Central memory CD8-positive, alpha-beta T cell (primary cell): ENCODE results near the gene CAMKK2.
A peak's percentile ranks its signal among the peaks of the same experiment; 100 is the strongest.

ENCODE experiments used
- ATAC-seq: fragments of 150-1000 bp; cut with Tn5 transposase; replicated peaks from 2 replicates; pipeline ENCODE4 v1.10.0; 2022; ENCODE audit warnings: mild to moderate bottlenecking, moderate FRiP score, moderate number of reproducible peaks; ENCODE audit not compliant: poor library complexity, severe bottlenecking; ENCODE audit errors: extremely low read depth
- DNase-seq, 2 donors: peaks; one replicate each; pipeline ENCODE4 v3.0.0; 2021; ENCODE audit warnings: low spot score in 2 of 2
- H3K27ac Mint-ChIP-seq: one replicate; pipeline ENCODE4 v1.8.0; 2022; ENCODE audit warnings: low read depth, mild to moderate bottlenecking, moderate library complexity, mixed read lengths
- H3K27me3 Mint-ChIP-seq: one replicate; pipeline ENCODE4 v1.8.0; 2022; ENCODE audit warnings: mixed read lengths
- H3K36me3 Mint-ChIP-seq: one replicate; pipeline ENCODE4 v1.8.0; 2022; ENCODE audit warnings: mild to moderate bottlenecking, moderate library complexity, mixed read lengths; ENCODE audit not compliant: insufficient read depth
- H3K4me1 Mint-ChIP-seq: one replicate; pipeline ENCODE4 v1.8.0; 2022; ENCODE audit warnings: mixed read lengths
- H3K4me3 Mint-ChIP-seq: one replicate; pipeline ENCODE4 v1.8.0; 2022; ENCODE audit warnings: mild to moderate bottlenecking, moderate library complexity, mixed read lengths
- H3K9me3 Mint-ChIP-seq: one replicate; pipeline ENCODE4 v1.8.0; 2022; ENCODE audit warnings: mixed read lengths

Gene CAMKK2

GRCh38 chr12:121295116-121295745, 1.3 kb downstream of the CAMKK2 start:
- no peaks in the 10 kb centered on the region for H3K9me3 Mint-ChIP-seq
- H3K27me3 Mint-ChIP-seq, result no peaks in the 10 kb centered on the region

GRCh38 chr12:121294151-121294889, 2.2 kb downstream of the CAMKK2 start:
- DNase-seq (no peak), ATAC-seq (no peak)
- peaks cover 20% of the 10 kb centered on the region for H3K4me1 Mint-ChIP-seq
- H3K9me3 Mint-ChIP-seq, result no peaks in the 10 kb centered on the region
- peak overlapping the region; percentile 87 for H3K4me3 Mint-ChIP-seq
- no peaks in the 10 kb centered on the region for H3K27me3 Mint-ChIP-seq
- no peak overlapping the region for H3K27ac Mint-ChIP-seq
- peaks cover 6% of the 10 kb centered on the region for H3K36me3 Mint-ChIP-seq

More at GRCh38 chr12:121295116-121295745, 1.3 kb downstream of the CAMKK2 start:
- no peak for DNase-seq
- peak overlapping the region; percentile 77 for H3K27ac Mint-ChIP-seq
- peaks cover 20% of the 10 kb centered on the region for H3K4me1 Mint-ChIP-seq
- peak overlapping the region; percentile 87 for H3K4me3 Mint-ChIP-seq
- no peak for ATAC-seq
- peaks cover 5% of the 10 kb centered on the region for H3K36me3 Mint-ChIP-seq

GRCh38 chr12:121293603-121294002, 2.9 kb downstream of the CAMKK2 start:
- ATAC-seq (no peak), DNase-seq (no peak)
- H3K36me3 Mint-ChIP-seq, result peaks cover 6% of the 10 kb centered on the region
- H3K4me3 Mint-ChIP-seq, result no peak overlapping the region
- H3K4me1 Mint-ChIP-seq, result peaks cover 20% of the 10 kb centered on the region
- no peaks in the 10 kb centered on the region for H3K9me3 Mint-ChIP-seq
- no peaks in the 10 kb centered on the region for H3K27me3 Mint-ChIP-seq
- no peak overlapping the region for H3K27ac Mint-ChIP-seq

GRCh38 chr12:121290410-121290809, 6.1 kb downstream of the CAMKK2 start:
- ATAC-seq (no peak), DNase-seq (no peak)
- H3K27ac Mint-ChIP-seq, result no peak overlapping the region
- no peak overlapping the region for H3K4me3 Mint-ChIP-seq
- H3K36me3 Mint-ChIP-seq, result peaks cover 5% of the 10 kb centered on the region
- H3K9me3 Mint-ChIP-seq, result no peaks in the 10 kb centered on the region
- no peaks in the 10 kb centered on the region for H3K27me3 Mint-ChIP-seq
- peaks cover 11% of the 10 kb centered on the region for H3K4me1 Mint-ChIP-seq

GRCh38 chr12:121289962-121290361, 6.5 kb downstream of the CAMKK2 start:
- ATAC-seq (no peak), DNase-seq (no peak)
- H3K27me3 Mint-ChIP-seq, result no peaks in the 10 kb centered on the region
- H3K4me3 Mint-ChIP-seq, result no peak overlapping the region
- H3K4me1 Mint-ChIP-seq, result peaks cover 7% of the 10 kb centered on the region
- no peaks in the 10 kb centered on the region for H3K9me3 Mint-ChIP-seq
- no peak overlapping the region for H3K27ac Mint-ChIP-seq
- H3K36me3 Mint-ChIP-seq, result peaks cover 5% of the 10 kb centered on the region

GRCh38 chr12:121288986-121289385, 7.5 kb downstream of the CAMKK2 start:
- Mint-ChIP-seq H3K36me3 (peaks cover 5% of the 10 kb centered on the region), H3K4me1 (peaks cover 6% of the 10 kb centered on the region), H3K9me3 (no peaks in the 10 kb centered on the region), H3K27ac (no peak overlapping the region), H3K27me3 (no peaks in the 10 kb centered on the region), H3K4me3 (no peak overlapping the region)
- ATAC-seq (no peak), DNase-seq (no peak)

DNA sequence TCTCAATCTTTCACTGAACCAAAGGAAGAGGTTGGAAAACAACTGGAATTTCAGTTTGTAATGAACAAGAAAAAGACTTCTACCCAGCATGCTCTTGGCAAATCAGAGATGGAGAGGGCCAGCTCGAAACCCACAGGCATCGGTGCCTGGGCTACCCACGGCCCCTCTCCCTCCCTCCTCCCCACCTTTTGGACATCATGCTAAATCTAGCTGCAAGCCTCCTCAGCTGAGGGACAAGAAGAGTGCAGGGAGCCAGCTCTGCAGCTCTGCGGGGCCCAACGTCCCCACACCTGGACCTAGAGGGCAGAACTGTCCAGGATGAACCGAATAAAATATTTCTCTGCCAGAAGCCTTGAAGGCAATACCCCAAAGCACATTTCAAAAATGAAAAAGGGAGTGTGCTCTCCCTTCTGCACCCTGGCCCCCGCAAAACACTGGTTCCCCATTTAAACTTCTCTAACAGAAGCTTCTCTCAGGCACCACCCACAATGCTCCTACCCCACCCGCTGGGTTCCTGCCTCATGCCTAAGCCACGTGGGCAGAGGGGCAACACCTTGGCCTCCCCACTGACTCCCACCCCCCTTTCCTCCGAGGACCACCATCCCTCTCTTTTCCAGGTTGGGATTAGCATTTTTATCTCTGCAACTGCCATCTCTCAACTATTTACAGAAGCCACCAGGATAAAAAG, 8.2 kb downstream of the CAMKK2 start:
- H3K4me3 Mint-ChIP-seq, result no peak overlapping the region
- no peak for DNase-seq
- H3K27me3 Mint-ChIP-seq, result no peaks in the 10 kb centered on the region
- H3K36me3 Mint-ChIP-seq, result peaks cover 5% of the 10 kb centered on the region
- H3K9me3 Mint-ChIP-seq, result no peaks in the 10 kb centered on the region
- H3K27ac Mint-ChIP-seq, result no peak overlapping the region
- ATAC-seq, result no peak
- peaks cover 6% of the 10 kb centered on the region for H3K4me1 Mint-ChIP-seq

DNA sequence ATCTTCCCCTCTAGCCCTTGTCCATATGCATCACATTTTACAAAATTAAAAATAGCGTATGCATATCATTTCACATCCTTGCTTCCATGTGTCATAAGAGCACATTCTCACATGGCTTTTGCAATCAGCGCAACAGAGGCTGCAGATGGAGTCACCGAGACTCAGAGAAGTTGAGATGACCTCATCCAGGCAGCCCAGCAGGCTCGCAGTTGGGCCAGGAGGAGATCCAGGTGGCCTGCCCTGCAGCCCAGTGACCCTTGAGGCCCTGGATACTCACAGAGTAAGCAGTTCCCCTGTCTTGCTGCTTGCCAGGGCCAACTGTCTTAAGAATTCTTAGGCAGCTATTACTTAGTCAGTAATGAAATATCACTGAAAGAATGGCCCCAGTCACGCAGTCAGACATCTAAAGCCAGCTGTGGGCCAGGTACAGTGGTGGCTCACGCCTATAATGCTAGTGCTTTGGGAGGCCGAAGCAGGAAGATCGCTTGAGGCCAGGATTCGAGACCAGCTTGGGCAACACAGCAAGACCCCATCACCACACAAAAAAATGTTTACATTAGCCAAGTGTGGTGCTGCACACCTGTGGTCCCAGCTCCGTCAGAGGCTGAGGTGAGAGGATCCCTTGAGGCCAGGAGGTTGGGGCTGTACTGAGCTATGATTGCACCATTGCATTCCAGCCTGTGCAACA, 9.1 kb downstream of the CAMKK2 start:
- Mint-ChIP-seq H3K9me3 (no peaks in the 10 kb centered on the region), H3K27me3 (no peaks in the 10 kb centered on the region), H3K4me1 (peaks cover 6% of the 10 kb centered on the region), H3K27ac (no peak overlapping the region), H3K36me3 (peaks cover 5% of the 10 kb centered on the region), H3K4me3 (no peak overlapping the region)
- ATAC-seq, result no peak
- DNase-seq, result no peak

DNA sequence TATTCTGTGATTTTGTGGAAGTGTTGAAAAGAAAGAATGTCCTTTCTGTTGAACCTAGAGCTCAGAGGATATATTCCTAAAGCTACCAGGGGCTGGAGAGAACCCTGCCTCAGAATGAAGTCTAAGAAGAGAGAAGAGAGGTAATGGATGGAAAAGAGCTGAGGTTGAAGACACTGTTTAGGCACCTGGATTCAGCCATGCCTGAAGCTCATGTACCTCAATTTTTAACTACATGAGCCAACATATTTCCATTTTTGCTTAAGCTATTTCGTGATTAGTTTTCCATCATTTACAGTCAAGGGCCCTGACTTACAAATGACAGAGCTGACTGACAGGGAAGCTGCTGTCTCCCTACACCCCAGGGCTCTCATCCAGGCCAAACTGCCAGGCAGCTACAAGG, 10.7 kb downstream of the CAMKK2 start:
- Mint-ChIP-seq H3K27me3 (no peaks in the 10 kb centered on the region), H3K36me3 (peaks cover 1% of the 10 kb centered on the region), H3K9me3 (no peaks in the 10 kb centered on the region), H3K4me1 (no peaks in the 10 kb centered on the region), H3K27ac (no peak overlapping the region), H3K4me3 (no peak overlapping the region)
- no peak for DNase-seq
- no peak for ATAC-seq

- H3K27me3 Mint-ChIP-seq, result no peaks in the 10 kb centered on the region
- H3K4me3 Mint-ChIP-seq, result no peak overlapping the region
- peaks cover 1% of the 10 kb centered on the region for H3K36me3 Mint-ChIP-seq
- ATAC-seq, result no peak
- no peaks in the 10 kb centered on the region for H3K4me1 Mint-ChIP-seq
- H3K9me3 Mint-ChIP-seq, result no peaks in the 10 kb centered on the region
- H3K27ac Mint-ChIP-seq, result no peak overlapping the region
- DNase-seq, result no peak
These were observed 11.7 kb downstream of the CAMKK2 start for GRCh38 chr12:121284551-121285390.

DNA sequence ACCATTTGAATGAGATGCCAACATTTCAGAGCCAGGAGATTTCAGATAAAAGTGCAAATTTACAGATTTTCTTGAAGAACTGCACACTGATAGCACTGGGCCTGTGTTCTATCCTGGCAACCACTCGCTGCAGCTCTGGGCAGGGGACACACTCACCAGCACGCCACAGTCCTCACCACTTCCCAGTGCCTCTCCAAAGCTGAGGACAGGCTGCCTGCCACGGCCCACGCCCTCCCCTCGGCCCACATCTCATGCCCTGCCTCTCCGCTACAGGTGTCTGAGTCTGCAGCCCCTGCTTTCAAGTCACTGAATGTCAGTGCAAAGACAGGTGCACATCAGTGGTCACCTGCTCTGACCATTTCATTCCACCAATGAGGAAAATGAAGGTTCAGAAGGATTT, 12.7 kb downstream of the CAMKK2 start:
- H3K27ac Mint-ChIP-seq, result no peak overlapping the region
- DNase-seq (no peak), ATAC-seq (no peak)
- H3K4me3 Mint-ChIP-seq, result no peak overlapping the region
- no peaks in the 10 kb centered on the region for H3K4me1 Mint-ChIP-seq
- no peaks in the 10 kb centered on the region for H3K9me3 Mint-ChIP-seq
- H3K27me3 Mint-ChIP-seq, result no peaks in the 10 kb centered on the region
- no peaks in the 10 kb centered on the region for H3K36me3 Mint-ChIP-seq

GRCh38 chr12:121283388-121283787, 13.1 kb downstream of the CAMKK2 start:
- H3K9me3 Mint-ChIP-seq, result no peaks in the 10 kb centered on the region
- H3K27me3 Mint-ChIP-seq, result no peaks in the 10 kb centered on the region
- H3K4me1 Mint-ChIP-seq, result no peaks in the 10 kb centered on the region
- ATAC-seq, result no peak
- no peaks in the 10 kb centered on the region for H3K36me3 Mint-ChIP-seq
- no peak overlapping the region for H3K4me3 Mint-ChIP-seq
- no peak overlapping the region for H3K27ac Mint-ChIP-seq
- no peak for DNase-seq
